Peyer's patch (tissue), 4 donors: ENCODE results near the gene TYSND1.
"Not testable (repeated sequence)": the region's sequence is repeated elsewhere in the genome, so short reads cannot be mapped to it uniquely, and the experiment has no call there.

Experiments
- POLR2A ChIP-seq, 2 donors: fragments of 450-650 bp; IDR thresholded peaks; one replicate each; pipeline ENCODE4 v1.5.1; 2017; ENCODE audit warnings: antibody characterized with exemption in 2 of 2, mild to moderate bottlenecking in 2 of 2, moderate library complexity in 2 of 2
- TF ChIP-seq, protein P1 (sequence below), 6 experiments: fragments of 450-650 bp in 4 of 6; fragments of 200-600 bp in 2 of 6; sonication (generic) in 1 of 6; IDR thresholded peaks; one replicate each; pipeline ENCODE4 v1.5.1; 2017 to 2019; ENCODE audit warnings: antibody characterized with exemption in 6 of 6, mild to moderate bottlenecking in 3 of 6, moderate library complexity in 1 of 6

DNA sequence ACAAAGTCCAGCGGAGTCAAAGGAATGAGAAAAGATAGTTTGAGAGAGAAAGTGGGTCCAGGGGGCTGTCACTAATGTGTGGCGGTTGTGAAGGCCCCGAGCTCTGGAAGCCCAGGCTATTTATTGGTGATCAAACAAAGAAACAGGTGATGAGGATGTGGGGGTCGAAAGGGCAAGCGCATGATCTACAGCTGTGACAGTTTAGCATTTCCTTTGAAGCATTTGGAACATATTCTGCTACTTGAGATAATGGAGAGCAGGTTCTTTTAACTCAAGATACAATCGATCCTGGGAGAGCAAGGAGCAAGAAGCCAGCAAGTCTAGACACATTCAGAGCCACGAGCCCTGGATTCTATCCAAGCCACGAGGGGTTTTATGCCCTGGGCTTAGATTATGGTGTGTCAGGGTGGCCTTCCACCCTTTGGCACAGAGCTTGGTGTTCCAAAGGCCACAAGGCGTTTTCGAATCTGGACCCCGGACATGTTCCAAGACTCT lies 45.4 kb downstream of the TYSND1 start:
- TF ChIP-seq, protein P1, sequence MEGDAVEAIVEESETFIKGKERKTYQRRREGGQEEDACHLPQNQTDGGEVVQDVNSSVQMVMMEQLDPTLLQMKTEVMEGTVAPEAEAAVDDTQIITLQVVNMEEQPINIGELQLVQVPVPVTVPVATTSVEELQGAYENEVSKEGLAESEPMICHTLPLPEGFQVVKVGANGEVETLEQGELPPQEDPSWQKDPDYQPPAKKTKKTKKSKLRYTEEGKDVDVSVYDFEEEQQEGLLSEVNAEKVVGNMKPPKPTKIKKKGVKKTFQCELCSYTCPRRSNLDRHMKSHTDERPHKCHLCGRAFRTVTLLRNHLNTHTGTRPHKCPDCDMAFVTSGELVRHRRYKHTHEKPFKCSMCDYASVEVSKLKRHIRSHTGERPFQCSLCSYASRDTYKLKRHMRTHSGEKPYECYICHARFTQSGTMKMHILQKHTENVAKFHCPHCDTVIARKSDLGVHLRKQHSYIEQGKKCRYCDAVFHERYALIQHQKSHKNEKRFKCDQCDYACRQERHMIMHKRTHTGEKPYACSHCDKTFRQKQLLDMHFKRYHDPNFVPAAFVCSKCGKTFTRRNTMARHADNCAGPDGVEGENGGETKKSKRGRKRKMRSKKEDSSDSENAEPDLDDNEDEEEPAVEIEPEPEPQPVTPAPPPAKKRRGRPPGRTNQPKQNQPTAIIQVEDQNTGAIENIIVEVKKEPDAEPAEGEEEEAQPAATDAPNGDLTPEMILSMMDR (IDR thresholded peaks at IDR 0.05), result not testable (repeated sequence)
- not testable (repeated sequence) for TF ChIP-seq POLR2A (IDR thresholded peaks at IDR 0.05)
